Measurements from ENCODE around the gene PUSL1. TPM values are rescaled to one million over a fixed set of nuclear protein-coding genes. Genes with fewer than 3 reads are reported as not detected.

Gene PUSL1
- total and polyA plus RNA-seq, 2 of the 13 experiments (the other 11 are each of a cell fraction or from before 2014, with no cell fraction given), result 8.3 to 22.2 TPM

- TF ChIP-seq MLXIP (CRISPR knock-in tag; IDR thresholded peaks at IDR 0.05; ENCODE audit: borderline replicate concordance) (no peak), BRCA1 (CRISPR knock-in tag; IDR thresholded peaks at IDR 0.05) (no peak), FOSL1 (CRISPR knock-in tag; IDR thresholded peaks at IDR 0.05; ENCODE audit: borderline replicate concordance) (no peak), THAP9 (CRISPR knock-in tag; IDR thresholded peaks at IDR 0.05; ENCODE audit: borderline replicate concordance) (peak; percentile 29; the same call in 1 of the 2 replicates), HIC2 (CRISPR knock-in tag; IDR thresholded peaks at IDR 0.05; ENCODE audit: low read depth) (no peak), CTCF (CRISPR knock-in tag; IDR thresholded peaks at IDR 0.05) (0 out of 2 replicates have a peak, but pooled peaks have one; percentile 4), CSRNP1 (CRISPR knock-in tag; IDR thresholded peaks at IDR 0.05) (peak; percentile 83), ZBTB43 (CRISPR knock-in tag; conservative IDR thresholded peaks at IDR 0.05) (0 out of 2 replicates have a peak, but pooled peaks have one; percentile 20), ZNF441 (CRISPR knock-in tag; IDR thresholded peaks at IDR 0.05; ENCODE audit: borderline replicate concordance) (no peak), ZNF292 (CRISPR knock-in tag; IDR thresholded peaks at IDR 0.05; ENCODE audit: borderline replicate concordance, low read depth) (no peak), ZNF709 (CRISPR knock-in tag; IDR thresholded peaks at IDR 0.05) (peak; percentile 23; the same call in 1 of the 2 replicates), ZNF777 (CRISPR knock-in tag; IDR thresholded peaks at IDR 0.05) (peak; percentile 92), BHLHE40 (IDR thresholded peaks at IDR 0.05; ENCODE audit: low read length) (no peak), RBFOX2 (IDR thresholded peaks at IDR 0.05; ENCODE audit: low read depth, low read length) (peak; percentile 72)
Observed at GRCh38 chr1:1358433-1359271, 50.3 kb downstream of the PUSL1 start, which contains the start of gene MXRA8 (continued).

Measured in HepG2 (cell line).